Body of pancreas (tissue), 4 donors: ENCODE results near the gene MXI1. TPM values are rescaled to one million over a fixed set of nuclear protein-coding genes. Genes with fewer than 3 reads are reported as not detected.
A peak's percentile ranks its signal among the peaks of the same experiment; 100 is the strongest.

Experiments used
- ATAC-seq: fragments of 150-250 bp; one replicate; pipeline ENCODE4 v1.9.1; 2016
- DNase-seq, 4 donors: peaks; one replicate each; pipeline ENCODE4 v3.0.0-alpha.2; 2019
- H3K27ac ChIP-seq, 4 donors: fragments of 200-600 bp; sonication (generic); 1 replicate in 3 of 4; 2 replicates in 1 of 4; pipeline versions ENCODE4 v1.5.1 to v1.6.1; 2016 to 2019; ENCODE audit warnings: mild to moderate bottlenecking in 1 of 4, mixed read lengths in 1 of 4, moderate library complexity in 1 of 4
- H3K27me3 ChIP-seq, 2 donors: fragments of 200-600 bp; sonication (generic); one replicate each; pipeline ENCODE4 v1.6.0; 2016; ENCODE audit warnings: mild to moderate bottlenecking in 1 of 2
- H3K36me3 ChIP-seq, 2 donors: fragments of 200-600 bp; sonication (generic); replicated peaks in 1 of 2; 2 replicates each; pipeline ENCODE4 v1.5.1; 2016; ENCODE audit warnings: low read depth in 2 of 2; ENCODE audit not compliant: insufficient read depth in 1 of 2
- H3K4me1 ChIP-seq: fragments of 200-600 bp; sonication (generic); one replicate; pipeline ENCODE4 v1.6.0; 2016
- H3K4me3 ChIP-seq, 2 donors: fragments of 200-600 bp; sonication (generic); 1 replicate in 1 of 2; 2 replicates in 1 of 2; pipeline ENCODE4 v1.5.1; 2016 to 2019
- H3K9me3 ChIP-seq, 3 donors: fragments of 200-600 bp; sonication (generic); 1 replicate in 2 of 3; 2 replicates in 1 of 3; pipeline ENCODE4 v1.5.1; 2016
- CTCF ChIP-seq, 7 experiments: fragments of 450-650 bp in 4 of 7; fragments of 200-600 bp in 3 of 7; sonication (generic) in 3 of 7; IDR thresholded peaks; one replicate each; pipeline ENCODE4 v1.5.1; 2016 to 2019; ENCODE audit warnings: antibody characterized with exemption in 7 of 7
- POLR2A ChIP-seq, 3 donors: fragments of 450-650 bp; IDR thresholded peaks; one replicate each; pipeline ENCODE4 v1.6.1; 2016; ENCODE audit warnings: antibody characterized with exemption in 3 of 3, mild to moderate bottlenecking in 2 of 3
- WGBS, 2 donors: methylation state at CpG; one replicate each; pipeline ENCODE4 v1.1.5; 2017; 5-methylcytosine and 5-hydroxymethylcytosine counted together
- intact Hi-C: fragments of 100-400 bp; cut with DNase I; formaldehyde crosslinking; loops from one replicate; pipeline ENCODE4 v1.15.1; 2023
- total RNA-seq, 2 donors: library from RNA; depleted of rRNA; stranded (reverse); fragments of >200 nt; gene quantifications; one replicate each; pipeline ENCODE4 v1.1.0, GENCODE V29; 2016

The MXI1 gene
- total RNA-seq, 2 donors from 2014 or later, result 14.8 to 24.1 TPM

DNA sequence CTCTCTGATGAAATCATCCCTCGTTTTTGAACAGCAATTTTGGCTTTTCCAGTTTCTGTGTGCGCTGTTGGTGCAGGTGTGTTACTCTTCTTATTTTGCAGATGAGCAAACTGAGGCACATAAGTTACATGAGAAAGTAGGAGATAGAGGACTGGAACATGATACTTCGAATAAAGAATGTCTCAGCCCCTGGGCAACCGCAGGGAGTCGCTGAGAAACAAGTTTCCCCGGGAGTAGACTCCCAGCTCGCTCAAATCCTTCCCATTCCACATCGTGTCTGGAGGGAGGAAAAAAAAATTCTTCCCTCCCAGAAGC is 18.0 kb downstream of the MXI1 start:
- intact Hi-C loops, result loop anchor here (10.0 kb wide), 1 partner anchor 49 kb away; no protein-coding TSS in a partner anchor
- H3K4me1 ChIP-seq, result peaks cover 34% of the 10 kb centered on the region
- H3K27me3 ChIP-seq, result no peaks in the 10 kb centered on the region
- ATAC-seq (no peak), DNase-seq (no peak)
- H3K27ac ChIP-seq, result peak overlapping the region; percentile 91 to 98 (median 93)
- no peaks in the 10 kb centered on the region for H3K36me3 ChIP-seq
- TF ChIP-seq CTCF (IDR thresholded peaks at IDR 0.05) (no peak), POLR2A (IDR thresholded peaks at IDR 0.05) (no peak)
- H3K4me3 ChIP-seq, result no peak overlapping the region
- H3K9me3 ChIP-seq, result no peaks in the 10 kb centered on the region
- WGBS, 2 donors, result 2 to 3% methylated on average over 8 of the region's 8 CpGs

GRCh38 chr10:110225756-110226542 is 18.5 kb downstream of the MXI1 start:
- H3K9me3 ChIP-seq, result no peaks in the 10 kb centered on the region
- H3K36me3 ChIP-seq, result no peaks in the 10 kb centered on the region
- intact Hi-C loops, result loop anchor here (10.0 kb wide), 1 partner anchor 49 kb away; no protein-coding TSS in a partner anchor
- peaks cover 28% of the 10 kb centered on the region for H3K4me1 ChIP-seq
- peak; percentile 92 to 93 (median 92) for DNase-seq
- TF ChIP-seq CTCF (IDR thresholded peaks at IDR 0.05) (peak; percentile 59 to 96 (median 80)), POLR2A (IDR thresholded peaks at IDR 0.05) (peak in 2 of 3 donors; percentile 75)
- peak; percentile 81 for ATAC-seq
- H3K27me3 ChIP-seq, result no peaks in the 10 kb centered on the region
- WGBS, 2 donors, result 0 to 1% methylated on average over 57 to 88 of the region's 103 CpGs
- peak overlapping the region; percentile 56 to 93 for H3K4me3 ChIP-seq
- peak overlapping the region; percentile 91 to 98 (median 93) for H3K27ac ChIP-seq

GRCh38 chr10:110226543-110226925 is 19.1 kb downstream of the MXI1 start:
- Histone ChIP-seq H3K9me3 (no peaks in the 10 kb centered on the region), H3K4me1 (peaks cover 22% of the 10 kb centered on the region), H3K27me3 (no peaks in the 10 kb centered on the region), H3K36me3 (no peaks in the 10 kb centered on the region), H3K27ac (peak overlapping the region; percentile 91 to 98 (median 93)), H3K4me3 (peak overlapping the region; percentile 56 to 93)
- DNase-seq (peak; percentile 91 to 93 (median 92)), ATAC-seq (peak; percentile 68)
- intact Hi-C loops, result loop anchor here (10.0 kb wide), 1 partner anchor 48 kb away; no protein-coding TSS in a partner anchor
- no peak for TF ChIP-seq CTCF (IDR thresholded peaks at IDR 0.05)
- TF ChIP-seq POLR2A (IDR thresholded peaks at IDR 0.05), result no peak
- 0 to 1% methylated on average over 1 to 18 of the region's 36 CpGs for WGBS, 2 donors

- ATAC-seq (peak; percentile 52), DNase-seq (peak; percentile 71 to 82 (median 80))
- TF ChIP-seq CTCF (IDR thresholded peaks at IDR 0.05) (no peak), POLR2A (IDR thresholded peaks at IDR 0.05) (peak in 2 of 3 donors; percentile 40 to 58)
- no peaks in the 10 kb centered on the region for H3K36me3 ChIP-seq
- 1% methylated on average over 50 to 52 of the region's 71 CpGs for WGBS, 2 donors
- H3K9me3 ChIP-seq, result no peaks in the 10 kb centered on the region
- H3K4me1 ChIP-seq, result peaks cover 17% of the 10 kb centered on the region
- H3K27me3 ChIP-seq, result no peaks in the 10 kb centered on the region
- peak overlapping the region; percentile 91 to 98 (median 93) for H3K27ac ChIP-seq
- peak overlapping the region; percentile 56 to 93 for H3K4me3 ChIP-seq
- intact Hi-C loops, result loop anchor here (10.0 kb wide), 1 partner anchor 48 kb away; no protein-coding TSS in a partner anchor
Observed at GRCh38 chr10:110226926-110227641, 19.7 kb downstream of the MXI1 start.
